Activated naive CD4-positive, alpha-beta T cell treated with anti-CD3 and anti-CD28 coated beads, Interleukin-2, amount 50 U/mL, for 24 hours (primary cell): ENCODE measurements around the gene MERTK.
"Not testable (repeated sequence)": the region's sequence is repeated elsewhere in the genome, so short reads cannot be mapped to it uniquely, and the experiment has no call there.

ENCODE experiments used
- H3K27ac Mint-ChIP-seq: one replicate; pipeline ENCODE4 v1.8.0; 2021; ENCODE audit warnings: mild to moderate bottlenecking, mixed read lengths
- H3K27me3 Mint-ChIP-seq: one replicate; pipeline ENCODE4 v1.8.0; 2021; ENCODE audit warnings: mixed read lengths
- H3K36me3 Mint-ChIP-seq: one replicate; pipeline ENCODE4 v1.8.0; 2021; ENCODE audit warnings: mixed read lengths
- H3K4me1 Mint-ChIP-seq: one replicate; pipeline ENCODE4 v1.8.0; 2021; ENCODE audit warnings: mixed read lengths
- H3K4me3 Mint-ChIP-seq: one replicate; pipeline ENCODE4 v1.8.0; 2021; ENCODE audit warnings: mild to moderate bottlenecking, mixed read lengths
- H3K9me3 Mint-ChIP-seq: one replicate; pipeline ENCODE4 v1.8.0; 2021; ENCODE audit warnings: mixed read lengths

MERTK gene

GRCh38 chr2:111904726-111905474 is 6.5 kb downstream of the MERTK start:
- Mint-ChIP-seq H3K27me3 (no peaks in the 10 kb centered on the region), H3K4me3 (no peak overlapping the region), H3K4me1 (peaks cover 20% of the 10 kb centered on the region), H3K36me3 (no peaks in the 10 kb centered on the region), H3K9me3 (no peaks in the 10 kb centered on the region), H3K27ac (no peak overlapping the region)

- not testable (repeated sequence) for H3K4me3 Mint-ChIP-seq, H3K27me3 Mint-ChIP-seq, H3K36me3 Mint-ChIP-seq, H3K9me3 Mint-ChIP-seq, H3K27ac Mint-ChIP-seq
- peaks cover 20% of the 10 kb centered on the region for H3K4me1 Mint-ChIP-seq
Measured at GRCh38 chr2:111905475-111905869, 7.1 kb downstream of the MERTK start.

- Mint-ChIP-seq H3K4me1 (peaks cover 16% of the 10 kb centered on the region), H3K27me3 (no peaks in the 10 kb centered on the region), H3K36me3 (no peaks in the 10 kb centered on the region), H3K9me3 (no peaks in the 10 kb centered on the region), H3K4me3 (no peak overlapping the region), H3K27ac (peak overlapping the region; percentile 35)
Measured at GRCh38 chr2:111905990-111906735, 7.8 kb downstream of the MERTK start.

GRCh38 chr2:111908578-111908977 is 10.2 kb downstream of the MERTK start:
- Mint-ChIP-seq H3K36me3 (no peaks in the 10 kb centered on the region), H3K4me3 (no peak overlapping the region), H3K4me1 (peaks cover 16% of the 10 kb centered on the region), H3K27me3 (no peaks in the 10 kb centered on the region), H3K27ac (no peak overlapping the region), H3K9me3 (no peaks in the 10 kb centered on the region)

- no peaks in the 10 kb centered on the region for H3K36me3 Mint-ChIP-seq
- H3K27ac Mint-ChIP-seq: no peak overlapping the region
- no peaks in the 10 kb centered on the region for H3K27me3 Mint-ChIP-seq
- no peak overlapping the region for H3K4me3 Mint-ChIP-seq
- no peaks in the 10 kb centered on the region for H3K9me3 Mint-ChIP-seq
- H3K4me1 Mint-ChIP-seq: peaks cover 16% of the 10 kb centered on the region
Measured at GRCh38 chr2:111909079-111909478, 10.7 kb downstream of the MERTK start.

GRCh38 chr2:111909997-111910396 is 11.6 kb downstream of the MERTK start:
- not testable (repeated sequence) for H3K27ac Mint-ChIP-seq, H3K27me3 Mint-ChIP-seq, H3K9me3 Mint-ChIP-seq, H3K4me3 Mint-ChIP-seq, H3K36me3 Mint-ChIP-seq
- H3K4me1 Mint-ChIP-seq: peaks cover 16% of the 10 kb centered on the region

GRCh38 chr2:111910609-111911277 is 12.3 kb downstream of the MERTK start:
- Mint-ChIP-seq H3K27ac (no peak overlapping the region), H3K36me3 (no peaks in the 10 kb centered on the region), H3K9me3 (no peaks in the 10 kb centered on the region), H3K27me3 (no peaks in the 10 kb centered on the region), H3K4me1 (peaks cover 15% of the 10 kb centered on the region), H3K4me3 (no peak overlapping the region)

GRCh38 chr2:111911295-111911977 is 13.0 kb downstream of the MERTK start:
- not testable (repeated sequence) for H3K36me3 Mint-ChIP-seq, H3K9me3 Mint-ChIP-seq, H3K4me3 Mint-ChIP-seq, H3K27me3 Mint-ChIP-seq, H3K27ac Mint-ChIP-seq, H3K4me1 Mint-ChIP-seq

GRCh38 chr2:111912547-111912946 is 14.1 kb downstream of the MERTK start:
- Mint-ChIP-seq H3K4me1 (peaks cover 3% of the 10 kb centered on the region), H3K36me3 (no peaks in the 10 kb centered on the region), H3K9me3 (no peaks in the 10 kb centered on the region), H3K4me3 (no peak overlapping the region), H3K27me3 (no peaks in the 10 kb centered on the region), H3K27ac (no peak overlapping the region)

GRCh38 chr2:111917106-111917505 is 18.7 kb downstream of the MERTK start:
- Mint-ChIP-seq H3K9me3 (no peaks in the 10 kb centered on the region), H3K4me3 (no peak overlapping the region), H3K27me3 (no peaks in the 10 kb centered on the region), H3K27ac (no peak overlapping the region), H3K36me3 (no peaks in the 10 kb centered on the region), H3K4me1 (no peaks in the 10 kb centered on the region)

- no peaks in the 10 kb centered on the region for H3K36me3 Mint-ChIP-seq
- no peak overlapping the region for H3K27ac Mint-ChIP-seq
- H3K27me3 Mint-ChIP-seq: no peaks in the 10 kb centered on the region
- no peaks in the 10 kb centered on the region for H3K4me1 Mint-ChIP-seq
- H3K9me3 Mint-ChIP-seq: no peaks in the 10 kb centered on the region
- H3K4me3 Mint-ChIP-seq: no peak overlapping the region
Measured at GRCh38 chr2:111918383-111918806, 20.0 kb downstream of the MERTK start.

- Mint-ChIP-seq H3K27ac (no peak overlapping the region), H3K36me3 (no peaks in the 10 kb centered on the region), H3K4me3 (no peak overlapping the region), H3K4me1 (no peaks in the 10 kb centered on the region), H3K9me3 (no peaks in the 10 kb centered on the region), H3K27me3 (no peaks in the 10 kb centered on the region)
Measured at GRCh38 chr2:111919365-111919764, 21.0 kb downstream of the MERTK start.

GRCh38 chr2:111919794-111920608 is 21.6 kb downstream of the MERTK start:
- Mint-ChIP-seq H3K9me3 (no peaks in the 10 kb centered on the region), H3K36me3 (no peaks in the 10 kb centered on the region), H3K4me3 (no peak overlapping the region), H3K27me3 (peaks cover 2% of the 10 kb centered on the region), H3K27ac (no peak overlapping the region), H3K4me1 (no peaks in the 10 kb centered on the region)

- Mint-ChIP-seq H3K4me1 (no peaks in the 10 kb centered on the region), H3K9me3 (no peaks in the 10 kb centered on the region), H3K27ac (no peak overlapping the region), H3K36me3 (no peaks in the 10 kb centered on the region), H3K27me3 (peaks cover 2% of the 10 kb centered on the region), H3K4me3 (no peak overlapping the region)
Measured at GRCh38 chr2:111923276-111923804, 24.9 kb downstream of the MERTK start.

GRCh38 chr2:111924617-111925107 is 26.3 kb downstream of the MERTK start:
- peaks cover 2% of the 10 kb centered on the region for H3K27me3 Mint-ChIP-seq
- H3K36me3 Mint-ChIP-seq: no peaks in the 10 kb centered on the region
- no peak overlapping the region for H3K27ac Mint-ChIP-seq
- no peaks in the 10 kb centered on the region for H3K9me3 Mint-ChIP-seq
- no peaks in the 10 kb centered on the region for H3K4me1 Mint-ChIP-seq
- H3K4me3 Mint-ChIP-seq: no peak overlapping the region
